SK-N-MC (cell line): ENCODE data around the gene DGKB.

ENCODE experiments used
- EZH2 ChIP-seq: fragments of 200-600 bp; sonication (generic); IDR thresholded peaks from one replicate; pipeline ENCODE4 v1.6.1; 2017; ENCODE audit warnings: antibody characterized with exemption
- POLR2AphosphoS5 ChIP-seq: IDR thresholded peaks from 2 replicates; pipeline ENCODE4 v1.6.1; 2012; ENCODE audit warnings: mild to moderate bottlenecking, low read depth, low read length, borderline replicate concordance

- TF ChIP-seq POLR2AphosphoS5 = no peak
- no peak for TF ChIP-seq EZH2
Measured at GRCh38 chr7:14446829-14447228, 455.7 kb downstream of the DGKB start.
